Gastroesophageal sphincter (tissue), 4 donors: ENCODE results near the gene RTN1. TPM values are rescaled to one million over a fixed set of nuclear protein-coding genes. Genes with fewer than 3 reads are reported as not detected.

ENCODE experiments used
- ATAC-seq: fragments of 150-250 bp; one replicate; pipeline ENCODE4 v1.9.1; 2016; ENCODE audit warnings: mild to moderate bottlenecking, moderate library complexity
- H3K27ac ChIP-seq, 4 donors: fragments of 200-600 bp; sonication (generic) in 3 of 4; 1 replicate in 3 of 4; 2 replicates in 1 of 4; pipeline ENCODE4 v1.5.1; 2016 to 2019
- H3K27me3 ChIP-seq: fragments of 200-600 bp; sonication (generic); one replicate; pipeline ENCODE4 v1.5.1; 2019
- H3K36me3 ChIP-seq, 2 donors: fragments of 200-600 bp; sonication (generic); one replicate each; pipeline ENCODE4 v1.5.1; 2019; ENCODE audit warnings: control low read depth in 1 of 2
- H3K4me1 ChIP-seq, 3 donors: fragments of 200-600 bp; sonication (generic); 1 replicate in 2 of 3; 2 replicates in 1 of 3; pipeline ENCODE4 v1.5.1; 2016 to 2019; ENCODE audit warnings: control low read depth in 2 of 3
- H3K4me3 ChIP-seq, 2 donors: fragments of 200-600 bp; sonication (generic); one replicate each; pipeline ENCODE4 v1.5.1; 2019; ENCODE audit warnings: mild to moderate bottlenecking in 1 of 2, moderate library complexity in 1 of 2
- H3K9me3 ChIP-seq, 3 donors: fragments of 200-600 bp; sonication (generic); one replicate each; pipeline ENCODE4 v1.5.1; 2017 to 2019; ENCODE audit warnings: control low read depth in 2 of 3
- EP300 ChIP-seq: sonication (generic); formaldehyde crosslinking; IDR thresholded peaks from one replicate; pipeline ENCODE4 v1.6.1; 2017; ENCODE audit warnings: antibody characterized with exemption, mild to moderate bottlenecking
- POLR2A ChIP-seq, 2 donors: fragments of 450-650 bp; IDR thresholded peaks; one replicate each; pipeline ENCODE4 v1.6.1; 2017; ENCODE audit warnings: antibody characterized with exemption in 2 of 2, mild to moderate bottlenecking in 2 of 2, moderate library complexity in 1 of 2
- POLR2AphosphoS5 ChIP-seq: sonication (generic); formaldehyde crosslinking; IDR thresholded peaks from one replicate; pipeline ENCODE4 v1.6.1; 2017; ENCODE audit warnings: antibody characterized with exemption
- WGBS, 2 donors: methylation state at CpG; one replicate each; pipeline ENCODE4 v1.1.5; 2018; ENCODE audit warnings: low coverage in 1 of 2; 5-methylcytosine and 5-hydroxymethylcytosine counted together
- total RNA-seq, 4 donors: library from RNA; depleted of rRNA; stranded (reverse); fragments of >200 nt; gene quantifications; one replicate each; pipeline ENCODE4 v1.1.0, GENCODE V29; 2016
- TF ChIP-seq, protein P1 (sequence below), 4 experiments: fragments of 200-600 bp in 2 of 4; fragments of 450-650 bp in 2 of 4; sonication (generic) in 1 of 4; IDR thresholded peaks; one replicate each; pipeline ENCODE4 v1.5.1; 2017 to 2019; ENCODE audit warnings: antibody characterized with exemption in 4 of 4, mild to moderate bottlenecking in 2 of 4, moderate library complexity in 2 of 4

Gene RTN1
- total RNA-seq, 4 donors from 2014 or later: 1.4 to 6.9 (median 6.5) TPM

DNA sequence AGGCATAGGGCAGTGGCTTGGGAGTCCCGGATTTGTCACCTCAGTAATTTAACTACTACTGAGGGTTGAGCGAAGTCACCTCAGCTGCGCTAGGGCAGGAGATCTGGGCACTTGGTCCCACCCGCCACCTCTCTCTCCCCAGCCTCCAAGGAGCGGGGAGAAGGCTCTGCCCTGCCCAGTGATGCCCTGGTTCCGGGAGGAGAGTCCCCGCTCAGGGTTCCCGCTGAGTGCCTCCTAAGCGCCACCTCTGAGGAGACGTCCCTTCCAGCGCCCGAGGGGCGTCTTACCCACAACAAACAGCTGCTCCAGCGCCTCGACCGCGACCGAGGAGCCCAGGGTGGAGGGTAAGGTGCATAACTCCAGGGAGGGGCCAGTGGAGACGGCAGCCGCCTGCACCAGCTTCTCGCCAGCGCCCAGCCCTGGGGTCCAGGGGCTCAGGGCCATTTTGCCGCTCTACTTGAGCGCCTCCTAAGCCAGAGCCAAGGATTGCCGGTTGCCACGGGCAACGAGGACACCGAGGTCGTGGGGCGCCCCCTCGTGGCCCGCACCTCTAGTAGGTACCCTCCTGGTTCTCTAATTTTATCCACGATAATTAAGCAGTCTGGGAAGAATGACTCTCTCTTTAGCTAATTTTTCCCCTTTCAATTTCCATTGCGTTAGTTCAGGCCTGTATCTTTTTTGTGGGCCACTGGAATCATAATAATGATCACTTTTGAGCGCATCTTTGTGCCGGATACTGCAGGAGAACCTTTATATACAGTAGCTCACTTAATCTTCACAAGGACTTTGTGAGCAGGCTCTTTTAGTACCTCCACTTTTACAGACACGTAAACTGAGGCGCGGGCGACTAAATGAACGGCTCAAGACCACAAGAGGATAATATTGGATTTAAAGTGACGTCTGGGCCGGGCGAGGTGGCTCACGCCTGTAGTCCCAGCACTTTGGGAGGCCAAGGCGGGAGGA is 294.0 kb downstream of the RTN1 start, which contains the start of gene CCDC175:
Gene CCDC175, minus strand, starts transcription at position 481 of the 963 bp plus-strand sequence. Its CDS starts 37 bp downstream, at position 444.
- H3K27me3 ChIP-seq: peaks cover 26% of the 10 kb centered on the region
- peak; percentile 66 for ATAC-seq
- WGBS, 2 donors: 0 to 22% methylated on average over 2 to 19 of the region's 46 CpGs
- no peaks in the 10 kb centered on the region for H3K9me3 ChIP-seq
- H3K27ac ChIP-seq: no peak within 1 kb of the TSS
- no peaks in the 10 kb centered on the region for H3K36me3 ChIP-seq
- TF ChIP-seq POLR2A (IDR thresholded peaks at IDR 0.05) (no peak), EP300 (no peak), POLR2AphosphoS5 (no peak)
- TF ChIP-seq, protein P1, sequence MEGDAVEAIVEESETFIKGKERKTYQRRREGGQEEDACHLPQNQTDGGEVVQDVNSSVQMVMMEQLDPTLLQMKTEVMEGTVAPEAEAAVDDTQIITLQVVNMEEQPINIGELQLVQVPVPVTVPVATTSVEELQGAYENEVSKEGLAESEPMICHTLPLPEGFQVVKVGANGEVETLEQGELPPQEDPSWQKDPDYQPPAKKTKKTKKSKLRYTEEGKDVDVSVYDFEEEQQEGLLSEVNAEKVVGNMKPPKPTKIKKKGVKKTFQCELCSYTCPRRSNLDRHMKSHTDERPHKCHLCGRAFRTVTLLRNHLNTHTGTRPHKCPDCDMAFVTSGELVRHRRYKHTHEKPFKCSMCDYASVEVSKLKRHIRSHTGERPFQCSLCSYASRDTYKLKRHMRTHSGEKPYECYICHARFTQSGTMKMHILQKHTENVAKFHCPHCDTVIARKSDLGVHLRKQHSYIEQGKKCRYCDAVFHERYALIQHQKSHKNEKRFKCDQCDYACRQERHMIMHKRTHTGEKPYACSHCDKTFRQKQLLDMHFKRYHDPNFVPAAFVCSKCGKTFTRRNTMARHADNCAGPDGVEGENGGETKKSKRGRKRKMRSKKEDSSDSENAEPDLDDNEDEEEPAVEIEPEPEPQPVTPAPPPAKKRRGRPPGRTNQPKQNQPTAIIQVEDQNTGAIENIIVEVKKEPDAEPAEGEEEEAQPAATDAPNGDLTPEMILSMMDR (IDR thresholded peaks at IDR 0.05): peak; percentile 35 to 70 (median 51)
- peak within 1 kb of the TSS; percentile 29 to 47 for H3K4me3 ChIP-seq
- peaks cover 0 to 11% (median 4%) of the 10 kb centered on the region in 3 donors for H3K4me1 ChIP-seq

DNA sequence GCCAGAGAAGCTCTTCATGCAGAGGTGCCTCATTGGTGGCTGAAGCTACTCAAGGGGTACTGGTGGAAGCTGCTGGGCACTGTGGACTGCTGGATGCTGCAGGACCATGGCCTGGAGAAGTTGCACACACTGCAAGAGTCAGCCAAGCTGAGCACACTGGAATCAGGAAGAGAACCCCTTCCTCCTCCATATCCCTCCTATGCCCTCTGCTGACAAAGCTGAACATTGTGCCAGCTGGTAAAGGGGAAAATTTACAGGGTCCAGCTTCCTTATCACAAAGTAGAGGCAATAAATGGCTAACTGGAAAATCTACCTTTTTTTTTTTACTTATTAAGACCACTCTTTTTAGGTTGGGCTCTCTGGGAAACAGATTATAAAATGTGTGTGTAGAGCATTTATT is 300.5 kb downstream of the RTN1 start:
- Histone ChIP-seq H3K27ac (no peak overlapping the region), H3K4me3 (no peak overlapping the region), H3K27me3 (peaks cover 16% of the 10 kb centered on the region), H3K4me1 (no peaks in the 10 kb centered on the region), H3K36me3 (no peaks in the 10 kb centered on the region), H3K9me3 (peaks cover 0 to 4% (median 0%) of the 10 kb centered on the region in 3 donors)
- TF ChIP-seq, protein P1 (IDR thresholded peaks at IDR 0.05): no peak
- TF ChIP-seq POLR2AphosphoS5 (no peak), POLR2A (IDR thresholded peaks at IDR 0.05) (no peak), EP300 (no peak)
- no peak for ATAC-seq

DNA sequence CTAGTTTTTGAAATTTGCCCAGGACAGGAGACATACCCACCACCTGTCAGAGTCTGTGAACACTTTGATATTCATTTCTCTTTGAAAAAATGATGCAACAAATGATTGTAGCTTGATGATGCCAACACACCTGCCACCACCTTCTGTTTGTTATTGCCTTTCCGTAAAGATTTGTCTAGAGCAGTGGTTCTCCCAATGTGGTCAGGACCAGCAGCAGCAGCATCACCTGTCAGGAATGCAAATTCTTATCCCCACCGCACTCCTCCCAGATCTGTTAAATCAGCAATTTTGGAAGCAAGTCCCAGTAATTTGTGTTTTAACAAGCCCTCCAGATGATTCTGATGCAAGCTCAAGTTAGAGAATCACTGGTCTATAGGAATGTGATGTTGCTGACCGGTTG is 303.9 kb downstream of the RTN1 start:
- Histone ChIP-seq H3K27ac (no peak overlapping the region), H3K9me3 (peaks cover 0 to 4% (median 0%) of the 10 kb centered on the region in 3 donors), H3K4me1 (no peaks in the 10 kb centered on the region), H3K4me3 (no peak overlapping the region), H3K27me3 (peaks cover 16% of the 10 kb centered on the region), H3K36me3 (no peaks in the 10 kb centered on the region)
- WGBS, 2 donors: 86 to 87% methylated on average over 3 of the region's 3 CpGs
- no peak for ATAC-seq
- TF ChIP-seq POLR2AphosphoS5 (no peak), EP300 (no peak), POLR2A (IDR thresholded peaks at IDR 0.05) (no peak)
- TF ChIP-seq, protein P1 (IDR thresholded peaks at IDR 0.05): no peak

DNA sequence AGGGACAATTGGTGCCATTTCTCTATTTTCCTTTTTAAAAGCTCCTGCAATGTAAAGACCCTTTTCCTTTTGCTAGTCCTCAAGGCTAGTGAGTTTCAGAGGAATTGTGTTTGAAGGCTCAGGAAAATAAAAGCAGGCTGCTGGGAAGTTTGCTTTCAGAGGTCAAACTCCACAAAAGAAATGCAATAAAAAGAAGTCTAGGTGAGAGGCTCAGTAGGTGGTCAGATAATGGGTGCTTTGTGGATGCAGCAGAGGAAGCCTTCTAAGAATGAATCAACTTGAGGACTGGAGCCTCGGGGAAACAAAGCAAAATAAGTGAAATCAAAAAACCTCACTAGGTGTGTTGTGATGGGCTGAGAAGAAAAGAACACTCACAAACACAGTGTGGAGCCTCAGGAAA is 304.3 kb downstream of the RTN1 start:
- Histone ChIP-seq H3K27ac (no peak overlapping the region), H3K36me3 (no peaks in the 10 kb centered on the region)
- TF ChIP-seq, protein P1 (IDR thresholded peaks at IDR 0.05): no peak
- TF ChIP-seq EP300: no peak
- no peak for TF ChIP-seq POLR2A (IDR thresholded peaks at IDR 0.05)
- no peak for TF ChIP-seq POLR2AphosphoS5

DNA sequence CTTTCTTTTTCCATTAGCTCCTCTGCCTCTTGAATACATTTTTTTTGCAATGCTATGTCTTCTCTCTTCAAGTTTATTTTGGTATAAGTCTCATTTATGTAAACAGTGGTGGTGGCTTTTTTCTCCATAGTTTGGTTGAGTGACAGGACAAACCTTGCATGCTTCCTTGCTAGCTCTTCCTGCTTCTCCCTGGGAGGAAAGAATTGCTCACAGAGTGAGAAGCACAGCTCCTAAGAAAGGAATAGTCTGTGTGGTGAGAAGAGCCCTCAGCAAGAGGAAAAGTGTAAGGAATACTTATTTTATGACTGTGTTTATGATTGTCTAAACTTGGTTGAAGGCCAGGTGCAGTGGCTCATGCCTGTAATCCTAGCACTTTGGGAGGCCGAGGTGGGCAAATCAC is 305.5 kb downstream of the RTN1 start:
- no peak for ATAC-seq
- Histone ChIP-seq H3K27me3 (peaks cover 15% of the 10 kb centered on the region), H3K4me1 (no peaks in the 10 kb centered on the region), H3K36me3 (no peaks in the 10 kb centered on the region), H3K27ac (no peak overlapping the region), H3K9me3 (peaks cover 0 to 4% (median 0%) of the 10 kb centered on the region in 3 donors), H3K4me3 (no peak overlapping the region)
- 38% methylated on average over 1 of the region's 1 CpG; no CpG with 5 or more reads in 1 of the 2 donors for WGBS, 2 donors
- TF ChIP-seq, protein P1 (IDR thresholded peaks at IDR 0.05): no peak
- TF ChIP-seq POLR2A (IDR thresholded peaks at IDR 0.05) (no peak), EP300 (no peak), POLR2AphosphoS5 (no peak)

More for the DNA sequence above, 304.3 kb downstream of the RTN1 start:
- ATAC-seq: no peak
- H3K27me3 ChIP-seq: peaks cover 16% of the 10 kb centered on the region
- no peaks in the 10 kb centered on the region for H3K4me1 ChIP-seq
- H3K9me3 ChIP-seq: peaks cover 0 to 4% (median 0%) of the 10 kb centered on the region in 3 donors
- no peak overlapping the region for H3K4me3 ChIP-seq
- 42 to 77% methylated on average over 1 of the region's 1 CpG for WGBS, 2 donors
